ENCODE measurements around the gene ZMIZ2. TPM values are rescaled to one million over a fixed set of nuclear protein-coding genes. Genes with fewer than 3 reads are reported as not detected.

ZMIZ2 gene
- polyA plus RNA-seq, 1 donor (not counting 4 experiments of a cell fraction or from before 2014, with no cell fraction given) = 3.2 TPM

DNA sequence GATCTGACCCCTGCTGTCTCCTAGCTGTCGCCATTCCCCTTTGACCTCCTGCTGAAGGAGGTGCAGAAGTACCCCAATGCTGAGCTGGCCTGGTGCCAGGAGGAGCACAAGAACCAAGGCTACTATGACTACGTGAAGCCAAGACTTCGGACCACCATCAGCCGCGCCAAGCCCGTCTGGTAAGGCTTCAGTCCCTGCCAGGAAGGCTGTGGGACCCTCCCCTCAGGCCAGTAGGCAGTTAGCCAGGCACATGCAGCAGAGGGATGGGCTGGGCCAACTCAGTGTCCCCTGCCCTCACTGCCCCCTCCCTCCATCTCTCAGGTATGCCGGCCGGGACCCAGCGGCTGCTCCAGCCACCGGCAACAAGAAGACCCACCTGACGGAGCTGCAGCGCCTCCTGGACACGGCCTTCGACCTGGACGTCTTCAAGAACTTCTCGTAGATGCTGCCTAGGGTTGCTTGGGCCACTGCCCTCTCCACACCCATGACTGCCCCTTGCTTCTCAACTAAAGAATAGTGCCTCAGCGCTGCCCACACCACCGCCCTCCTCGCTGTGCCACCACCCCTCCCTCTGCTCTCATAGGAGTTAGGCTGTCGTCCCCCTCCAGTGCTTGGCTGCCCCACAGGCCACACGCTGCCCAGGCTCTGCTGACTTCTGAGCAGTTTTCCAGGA, 41.0 kb upstream of the ZMIZ2 start:
- Histone ChIP-seq H3K79me2 (ENCODE audit: control insufficient read depth, insufficient read depth, low read length) (no peaks in the 10 kb centered on the region), H4K20me1 (ENCODE audit: control insufficient read depth, extremely low read depth, insufficient read depth, low read length) (no peaks in the 10 kb centered on the region), H3K4me1 (ENCODE audit: control insufficient read depth, extremely low read depth, insufficient read depth, low read length) (peaks cover 7% of the 10 kb centered on the region), H3K9me1 (ENCODE audit: control insufficient read depth, extremely low read depth, insufficient read depth, low read length) (no peaks in the 10 kb centered on the region), H3K27ac (ENCODE audit: control insufficient read depth, insufficient read depth, low read length) (no peak overlapping the region), H3K27me3 (ENCODE audit: control insufficient read depth, extremely low read depth, insufficient read depth, low read length) (no peaks in the 10 kb centered on the region), H3K9me3 (ENCODE audit: control insufficient read depth, low read depth, low read length) (no peaks in the 10 kb centered on the region), H3K4me3 (ENCODE audit: control insufficient read depth in 2 of 3, extremely low read depth in 1 of 3, insufficient read depth in 2 of 3, low read depth in 1 of 3, low read length in 3 of 3) (no peak overlapping the region), H3K9ac (ENCODE audit: control insufficient read depth, extremely low read depth, insufficient read depth, low read length) (no peak overlapping the region), H3K36me3 (ENCODE audit: control insufficient read depth in 2 of 2, extremely low read depth in 1 of 2, insufficient read depth in 2 of 2, low read length in 2 of 2) (peaks cover 10% of the 10 kb centered on the region in 2 experiments), H2AFZ (ENCODE audit: control insufficient read depth, low read length) (no peak overlapping the region), H3K4me2 (ENCODE audit: control insufficient read depth, extremely low read depth, insufficient read depth, low read depth, low read length) (no peak overlapping the region)
- DNase-seq (ENCODE audit: low read depth, low spot score) (no peak), FAIRE-seq (no peak)
- dilution Hi-C loops (cut with MboI; ENCODE audit: extremely low pct_ligation_motif_present, low sequenced_read_pairs) = no loop called here
- no peak for TF ChIP-seq EZH2 (IDR thresholded peaks at IDR 0.05; ENCODE audit: low read length)
- TF ChIP-seq, protein P1, sequence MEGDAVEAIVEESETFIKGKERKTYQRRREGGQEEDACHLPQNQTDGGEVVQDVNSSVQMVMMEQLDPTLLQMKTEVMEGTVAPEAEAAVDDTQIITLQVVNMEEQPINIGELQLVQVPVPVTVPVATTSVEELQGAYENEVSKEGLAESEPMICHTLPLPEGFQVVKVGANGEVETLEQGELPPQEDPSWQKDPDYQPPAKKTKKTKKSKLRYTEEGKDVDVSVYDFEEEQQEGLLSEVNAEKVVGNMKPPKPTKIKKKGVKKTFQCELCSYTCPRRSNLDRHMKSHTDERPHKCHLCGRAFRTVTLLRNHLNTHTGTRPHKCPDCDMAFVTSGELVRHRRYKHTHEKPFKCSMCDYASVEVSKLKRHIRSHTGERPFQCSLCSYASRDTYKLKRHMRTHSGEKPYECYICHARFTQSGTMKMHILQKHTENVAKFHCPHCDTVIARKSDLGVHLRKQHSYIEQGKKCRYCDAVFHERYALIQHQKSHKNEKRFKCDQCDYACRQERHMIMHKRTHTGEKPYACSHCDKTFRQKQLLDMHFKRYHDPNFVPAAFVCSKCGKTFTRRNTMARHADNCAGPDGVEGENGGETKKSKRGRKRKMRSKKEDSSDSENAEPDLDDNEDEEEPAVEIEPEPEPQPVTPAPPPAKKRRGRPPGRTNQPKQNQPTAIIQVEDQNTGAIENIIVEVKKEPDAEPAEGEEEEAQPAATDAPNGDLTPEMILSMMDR (optimal IDR thresholded peaks at IDR 0.05 in 1 of 3, IDR thresholded peaks at IDR 0.05 in 1 of 3, conservative IDR thresholded peaks at IDR 0.05 in 1 of 3; ENCODE audit: extremely low read depth in 1 of 3, insufficient read depth in 2 of 3, low read length in 3 of 3) = no peak

DNA sequence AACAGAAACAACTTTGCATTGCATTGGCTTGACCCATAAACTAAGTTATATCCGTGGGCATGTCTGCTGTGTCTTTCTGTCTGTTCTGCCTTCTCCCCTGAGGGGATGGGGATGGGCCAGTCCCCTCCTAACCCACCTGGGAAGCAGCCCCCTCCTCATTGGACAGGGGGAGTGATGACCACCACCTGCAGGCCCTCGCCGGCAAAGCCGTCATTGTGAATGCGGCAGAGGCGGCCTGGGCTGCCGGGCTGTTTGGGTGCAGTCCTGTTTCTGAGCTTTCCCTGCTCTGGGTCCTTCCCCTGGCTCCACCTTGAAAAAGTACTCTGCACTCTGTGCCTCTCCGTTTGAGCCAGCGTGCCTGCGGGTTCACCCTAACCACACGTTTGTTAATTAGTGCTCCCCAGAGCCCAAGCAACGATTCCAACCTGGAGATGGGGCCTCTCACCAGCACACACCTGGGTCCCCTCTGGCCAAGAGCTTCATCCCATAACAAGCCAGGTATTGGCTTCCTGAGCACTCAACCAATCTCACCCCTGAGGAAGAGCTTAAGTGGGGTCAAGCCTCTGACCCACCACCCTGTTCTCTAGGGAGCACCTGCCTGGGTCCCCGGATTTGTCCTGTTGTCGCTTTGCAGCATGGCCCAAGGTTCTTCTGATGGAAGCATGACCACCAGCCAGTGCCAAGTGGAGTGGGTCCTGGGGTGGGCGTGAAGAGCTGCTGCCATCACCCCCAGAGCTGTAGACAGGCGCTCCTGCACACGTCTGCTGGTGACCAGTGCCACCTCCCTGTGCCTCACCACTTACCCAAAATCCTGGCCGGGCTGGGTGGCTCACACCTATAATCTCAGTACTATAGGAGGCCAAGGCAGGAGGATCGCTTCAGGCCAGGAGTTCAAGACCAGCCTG, 39.4 kb upstream of the ZMIZ2 start:
- no peak for DNase-seq (ENCODE audit: low read depth, low spot score)

More for the DNA sequence above, 39.4 kb upstream of the ZMIZ2 start:
- Histone ChIP-seq H3K9me1 (ENCODE audit: control insufficient read depth, extremely low read depth, insufficient read depth, low read length) (no peaks in the 10 kb centered on the region), H4K20me1 (ENCODE audit: control insufficient read depth, extremely low read depth, insufficient read depth, low read length) (no peaks in the 10 kb centered on the region), H3K79me2 (ENCODE audit: control insufficient read depth, insufficient read depth, low read length) (no peaks in the 10 kb centered on the region), H3K9me3 (ENCODE audit: control insufficient read depth, low read depth, low read length) (no peaks in the 10 kb centered on the region), H3K4me2 (ENCODE audit: control insufficient read depth, extremely low read depth, insufficient read depth, low read depth, low read length) (no peak overlapping the region), H3K27ac (ENCODE audit: control insufficient read depth, insufficient read depth, low read length) (no peak overlapping the region), H3K27me3 (ENCODE audit: control insufficient read depth, extremely low read depth, insufficient read depth, low read length) (no peaks in the 10 kb centered on the region), H3K4me3 (ENCODE audit: control insufficient read depth in 2 of 3, extremely low read depth in 1 of 3, insufficient read depth in 2 of 3, low read depth in 1 of 3, low read length in 3 of 3) (no peak overlapping the region), H3K9ac (ENCODE audit: control insufficient read depth, extremely low read depth, insufficient read depth, low read length) (no peak overlapping the region), H3K36me3 (ENCODE audit: control insufficient read depth in 2 of 2, extremely low read depth in 1 of 2, insufficient read depth in 2 of 2, low read length in 2 of 2) (peaks cover 8 to 10% of the 10 kb centered on the region in 2 experiments), H2AFZ (ENCODE audit: control insufficient read depth, low read length) (no peak overlapping the region), H3K4me1 (ENCODE audit: control insufficient read depth, extremely low read depth, insufficient read depth, low read length) (peaks cover 11% of the 10 kb centered on the region)
- dilution Hi-C loops (cut with MboI; ENCODE audit: extremely low pct_ligation_motif_present, low sequenced_read_pairs) = no loop called here
- no peak for TF ChIP-seq EZH2 (IDR thresholded peaks at IDR 0.05; ENCODE audit: low read length)
- TF ChIP-seq, protein P1 (optimal IDR thresholded peaks at IDR 0.05 in 1 of 3, IDR thresholded peaks at IDR 0.05 in 1 of 3, conservative IDR thresholded peaks at IDR 0.05 in 1 of 3; ENCODE audit: extremely low read depth in 1 of 3, insufficient read depth in 2 of 3, low read length in 3 of 3) = no peak
- FAIRE-seq = no peak

Data from keratinocyte (primary cell).